ENCODE results near the gene HSPE1. TPM values are rescaled to one million over a fixed set of nuclear protein-coding genes. Genes with fewer than 3 reads are reported as not detected.

HSPE1 gene
- total RNA-seq, 1 donor from 2014 or later: 96.5 TPM

DNA sequence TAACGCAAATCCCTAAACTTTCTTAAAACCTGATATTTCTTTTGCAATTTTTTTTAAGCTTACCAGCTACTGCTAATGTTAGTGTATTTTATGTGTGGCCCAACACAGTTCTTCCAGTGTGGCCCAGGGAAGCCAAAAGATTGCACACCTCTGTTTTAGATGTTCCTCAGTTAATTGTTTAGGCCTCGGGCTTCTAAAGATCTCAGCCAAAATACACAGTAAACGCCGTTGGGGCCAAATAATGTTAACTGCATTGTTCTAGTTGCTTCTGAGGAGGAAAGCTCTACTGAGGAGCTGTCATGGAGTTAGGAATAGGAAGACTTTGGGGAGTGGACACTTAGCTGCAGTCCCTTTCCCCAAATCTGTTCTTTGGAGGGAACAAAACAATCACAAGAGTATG is 2.0 kb downstream of the HSPE1 start:
- Histone ChIP-seq H3K27me3 (ENCODE audit: control insufficient read depth, insufficient read depth, low read length) (no peaks in the 10 kb centered on the region), H3K36me3 (ENCODE audit: control insufficient read depth, insufficient read depth, low read length) (no peaks in the 10 kb centered on the region), H3K4me3 (ENCODE audit: low read depth, low read length) (no peak overlapping the region)
- TF ChIP-seq, protein P1, sequence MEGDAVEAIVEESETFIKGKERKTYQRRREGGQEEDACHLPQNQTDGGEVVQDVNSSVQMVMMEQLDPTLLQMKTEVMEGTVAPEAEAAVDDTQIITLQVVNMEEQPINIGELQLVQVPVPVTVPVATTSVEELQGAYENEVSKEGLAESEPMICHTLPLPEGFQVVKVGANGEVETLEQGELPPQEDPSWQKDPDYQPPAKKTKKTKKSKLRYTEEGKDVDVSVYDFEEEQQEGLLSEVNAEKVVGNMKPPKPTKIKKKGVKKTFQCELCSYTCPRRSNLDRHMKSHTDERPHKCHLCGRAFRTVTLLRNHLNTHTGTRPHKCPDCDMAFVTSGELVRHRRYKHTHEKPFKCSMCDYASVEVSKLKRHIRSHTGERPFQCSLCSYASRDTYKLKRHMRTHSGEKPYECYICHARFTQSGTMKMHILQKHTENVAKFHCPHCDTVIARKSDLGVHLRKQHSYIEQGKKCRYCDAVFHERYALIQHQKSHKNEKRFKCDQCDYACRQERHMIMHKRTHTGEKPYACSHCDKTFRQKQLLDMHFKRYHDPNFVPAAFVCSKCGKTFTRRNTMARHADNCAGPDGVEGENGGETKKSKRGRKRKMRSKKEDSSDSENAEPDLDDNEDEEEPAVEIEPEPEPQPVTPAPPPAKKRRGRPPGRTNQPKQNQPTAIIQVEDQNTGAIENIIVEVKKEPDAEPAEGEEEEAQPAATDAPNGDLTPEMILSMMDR (IDR thresholded peaks at IDR 0.05; ENCODE audit: insufficient read depth, low read length, poor library complexity, severe bottlenecking): no peak
- DNase-seq (ENCODE audit: low read depth): no peak

DNA sequence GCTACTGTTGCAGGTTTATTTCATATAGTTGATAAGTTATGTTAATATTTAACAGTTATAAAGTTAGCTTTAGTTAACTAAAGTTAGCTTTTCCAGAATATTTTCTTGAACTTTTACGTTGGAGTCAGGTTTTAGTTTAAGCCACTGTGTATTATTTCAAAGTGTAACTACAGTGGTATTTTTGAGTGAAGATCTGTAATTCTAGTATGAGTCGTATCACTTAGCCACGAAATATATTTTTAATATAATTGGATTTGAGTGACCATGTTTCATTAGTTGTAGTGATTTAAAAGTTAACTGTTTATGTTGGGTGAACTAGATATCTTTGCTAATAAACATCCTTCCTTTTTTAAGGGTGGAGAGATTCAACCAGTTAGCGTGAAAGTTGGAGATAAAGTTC is 2.5 kb downstream of the HSPE1 start:
- TF ChIP-seq, protein P1 (IDR thresholded peaks at IDR 0.05; ENCODE audit: insufficient read depth, low read length, poor library complexity, severe bottlenecking): no peak
- DNase-seq (ENCODE audit: low read depth): no peak
- Histone ChIP-seq H3K4me3 (ENCODE audit: low read depth, low read length) (no peak overlapping the region), H3K27me3 (ENCODE audit: control insufficient read depth, insufficient read depth, low read length) (no peaks in the 10 kb centered on the region), H3K36me3 (ENCODE audit: control insufficient read depth, insufficient read depth, low read length) (no peaks in the 10 kb centered on the region)

DNA sequence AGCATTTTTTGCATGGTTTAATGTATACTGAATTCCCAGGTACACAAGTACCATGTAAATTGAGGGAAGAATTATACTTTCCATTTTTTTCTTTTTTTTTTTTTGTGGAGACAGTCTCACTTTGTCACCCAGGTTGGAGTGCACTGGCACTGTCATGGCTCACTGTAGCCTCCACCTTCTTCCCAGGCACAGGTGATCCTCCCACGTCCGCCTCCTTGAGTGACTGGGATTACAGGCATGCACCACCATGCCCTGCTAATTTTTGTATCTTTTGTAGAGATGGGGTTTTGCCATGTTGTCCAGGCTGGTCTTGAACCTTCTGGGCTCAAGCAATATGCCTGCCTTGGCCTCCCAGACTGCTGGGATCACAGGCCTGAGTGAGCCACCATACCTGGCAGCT is 3.8 kb downstream of the HSPE1 start:
- no peaks in the 10 kb centered on the region for H3K27me3 ChIP-seq (ENCODE audit: control insufficient read depth, insufficient read depth, low read length)
- no peak overlapping the region for H3K4me3 ChIP-seq (ENCODE audit: low read depth, low read length)
- no peaks in the 10 kb centered on the region for H3K36me3 ChIP-seq (ENCODE audit: control insufficient read depth, insufficient read depth, low read length)
- TF ChIP-seq, protein P1 (IDR thresholded peaks at IDR 0.05; ENCODE audit: insufficient read depth, low read length, poor library complexity, severe bottlenecking): no peak
- DNase-seq (ENCODE audit: low read depth): no peak

DNA sequence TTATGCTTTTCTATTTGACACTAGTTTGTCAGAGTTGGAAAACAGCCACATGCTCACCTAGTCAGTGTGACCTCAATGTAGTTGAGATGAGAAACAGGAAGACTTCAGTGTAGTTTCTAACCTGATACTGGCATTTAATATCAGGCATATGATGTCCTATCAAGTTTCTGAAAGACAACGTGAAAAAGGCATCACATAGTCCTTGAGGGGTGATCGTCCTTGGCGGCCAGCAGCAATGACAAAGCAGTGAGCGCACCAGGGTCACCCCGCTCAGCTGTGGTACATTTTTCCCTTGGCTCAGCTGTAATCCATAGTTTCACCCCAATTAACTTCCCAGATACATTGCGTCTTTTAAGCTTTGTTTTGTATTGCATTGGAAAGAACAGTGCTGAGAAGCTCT is 4.3 kb downstream of the HSPE1 start:
- no peaks in the 10 kb centered on the region for H3K36me3 ChIP-seq (ENCODE audit: control insufficient read depth, insufficient read depth, low read length)
- no peak for DNase-seq (ENCODE audit: low read depth)
- no peaks in the 10 kb centered on the region for H3K27me3 ChIP-seq (ENCODE audit: control insufficient read depth, insufficient read depth, low read length)
- TF ChIP-seq, protein P1 (IDR thresholded peaks at IDR 0.05; ENCODE audit: insufficient read depth, low read length, poor library complexity, severe bottlenecking): no peak
- no peak overlapping the region for H3K4me3 ChIP-seq (ENCODE audit: low read depth, low read length)

DNA sequence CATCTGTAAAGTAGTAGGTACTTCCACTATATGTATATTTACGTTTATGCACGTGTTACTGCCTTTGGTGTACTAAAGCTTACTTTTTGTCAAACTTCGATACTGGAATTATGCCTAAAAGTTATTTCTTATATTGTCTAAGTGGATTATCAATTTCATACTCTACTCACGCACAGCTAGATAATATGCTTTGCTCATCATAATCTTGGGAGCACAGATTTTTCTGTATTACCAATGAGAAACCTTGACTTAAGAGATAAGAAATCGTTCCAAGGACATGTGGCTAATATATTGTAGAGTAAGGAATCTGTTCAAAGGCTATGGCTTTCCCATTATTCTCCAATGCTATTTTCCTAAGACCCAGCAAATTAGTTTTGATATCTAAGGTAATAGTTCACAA is 6.5 kb downstream of the HSPE1 start:
- Histone ChIP-seq H3K36me3 (ENCODE audit: control insufficient read depth, insufficient read depth, low read length) (no peaks in the 10 kb centered on the region), H3K4me3 (ENCODE audit: low read depth, low read length) (no peak overlapping the region), H3K27me3 (ENCODE audit: control insufficient read depth, insufficient read depth, low read length) (no peaks in the 10 kb centered on the region)
- DNase-seq (ENCODE audit: low read depth): no peak
- TF ChIP-seq, protein P1 (IDR thresholded peaks at IDR 0.05; ENCODE audit: insufficient read depth, low read length, poor library complexity, severe bottlenecking): no peak

DNA sequence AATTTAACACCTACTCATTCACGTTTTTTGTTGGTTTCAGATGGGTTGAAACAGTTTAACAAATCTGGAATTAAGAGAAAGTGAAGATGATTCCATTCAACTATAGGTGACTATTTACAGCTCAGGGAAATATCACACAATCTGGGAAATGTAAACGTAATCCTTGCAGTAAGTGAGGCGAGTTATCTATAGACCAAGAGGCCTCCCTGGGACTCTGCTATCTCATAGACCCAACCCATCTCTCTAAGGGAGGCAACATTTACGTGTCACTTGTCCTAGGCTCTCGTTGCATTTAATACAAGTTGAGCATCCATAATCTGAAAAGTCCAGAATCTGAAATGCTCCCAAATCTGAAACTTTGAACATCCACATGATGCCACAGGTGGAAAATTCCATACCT is 13.7 kb downstream of the HSPE1 start:
- no peak for DNase-seq (ENCODE audit: low read depth)
- Histone ChIP-seq H3K36me3 (ENCODE audit: control insufficient read depth, insufficient read depth, low read length) (no peaks in the 10 kb centered on the region), H3K27me3 (ENCODE audit: control insufficient read depth, insufficient read depth, low read length) (no peaks in the 10 kb centered on the region), H3K4me3 (ENCODE audit: low read depth, low read length) (no peak overlapping the region)
- TF ChIP-seq, protein P1 (IDR thresholded peaks at IDR 0.05; ENCODE audit: insufficient read depth, low read length, poor library complexity, severe bottlenecking): no peak

Measured in kidney epithelial cell (primary cell).